Measurements from ENCODE around the gene MBNL1. TPM values are rescaled to one million over a fixed set of nuclear protein-coding genes. Genes with fewer than 3 reads are reported as not detected.

MBNL1 gene
- total RNA-seq, 4 donors from 2014 or later, result 190 to 279 (median 216) TPM

DNA sequence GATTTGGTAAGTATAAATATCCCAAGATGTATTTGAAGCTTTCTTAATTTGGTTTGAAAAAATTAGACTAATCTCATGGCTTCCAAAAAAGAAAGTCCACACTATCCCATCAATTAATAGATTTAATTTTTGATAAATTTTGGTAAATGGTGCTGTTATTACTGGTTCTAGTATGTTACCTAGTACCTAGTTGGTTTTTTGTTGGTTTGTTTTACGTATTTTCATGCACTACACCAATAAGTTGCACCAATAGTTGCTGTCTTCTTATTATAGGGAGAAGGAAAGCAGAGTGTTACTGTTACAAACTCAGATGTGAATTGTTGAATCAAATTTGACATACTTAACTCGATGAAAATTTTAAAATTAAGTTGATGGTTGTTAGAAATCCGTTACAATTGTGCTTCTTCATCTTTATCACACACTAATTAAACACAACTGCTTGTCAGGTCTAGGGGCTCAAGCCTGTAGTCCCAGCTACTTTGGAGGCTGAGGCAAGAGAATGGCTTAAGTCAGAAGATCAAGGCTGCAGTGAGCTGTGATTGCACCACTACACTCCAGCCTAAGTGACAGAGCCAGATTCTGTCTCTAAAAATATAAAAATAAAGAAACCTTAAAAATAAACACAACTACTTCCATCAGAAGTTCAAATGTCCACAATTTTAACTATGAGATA is 23.1 kb upstream of the MBNL1 start:
- Histone ChIP-seq H3K4me3 (replicated peaks in 1 of 3) (no peak overlapping the region), H3K9me3 (no peaks in the 10 kb centered on the region), H3K27ac (no peak overlapping the region), H3K36me3 (no peaks in the 10 kb centered on the region), H3K27me3 (no peaks in the 10 kb centered on the region), H3K4me1 (no peaks in the 10 kb centered on the region)
- DNase-seq, result no peak
- intact Hi-C loops (cut with DNase I), result no loop called here
- 89 to 92% methylated on average over 3 of the region's 3 CpGs for WGBS, 2 donors
- TF ChIP-seq, protein P1, sequence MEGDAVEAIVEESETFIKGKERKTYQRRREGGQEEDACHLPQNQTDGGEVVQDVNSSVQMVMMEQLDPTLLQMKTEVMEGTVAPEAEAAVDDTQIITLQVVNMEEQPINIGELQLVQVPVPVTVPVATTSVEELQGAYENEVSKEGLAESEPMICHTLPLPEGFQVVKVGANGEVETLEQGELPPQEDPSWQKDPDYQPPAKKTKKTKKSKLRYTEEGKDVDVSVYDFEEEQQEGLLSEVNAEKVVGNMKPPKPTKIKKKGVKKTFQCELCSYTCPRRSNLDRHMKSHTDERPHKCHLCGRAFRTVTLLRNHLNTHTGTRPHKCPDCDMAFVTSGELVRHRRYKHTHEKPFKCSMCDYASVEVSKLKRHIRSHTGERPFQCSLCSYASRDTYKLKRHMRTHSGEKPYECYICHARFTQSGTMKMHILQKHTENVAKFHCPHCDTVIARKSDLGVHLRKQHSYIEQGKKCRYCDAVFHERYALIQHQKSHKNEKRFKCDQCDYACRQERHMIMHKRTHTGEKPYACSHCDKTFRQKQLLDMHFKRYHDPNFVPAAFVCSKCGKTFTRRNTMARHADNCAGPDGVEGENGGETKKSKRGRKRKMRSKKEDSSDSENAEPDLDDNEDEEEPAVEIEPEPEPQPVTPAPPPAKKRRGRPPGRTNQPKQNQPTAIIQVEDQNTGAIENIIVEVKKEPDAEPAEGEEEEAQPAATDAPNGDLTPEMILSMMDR (IDR thresholded peaks at IDR 0.05), result no peak
- no peak for TF ChIP-seq POLR2A (IDR thresholded peaks at IDR 0.05)

DNA sequence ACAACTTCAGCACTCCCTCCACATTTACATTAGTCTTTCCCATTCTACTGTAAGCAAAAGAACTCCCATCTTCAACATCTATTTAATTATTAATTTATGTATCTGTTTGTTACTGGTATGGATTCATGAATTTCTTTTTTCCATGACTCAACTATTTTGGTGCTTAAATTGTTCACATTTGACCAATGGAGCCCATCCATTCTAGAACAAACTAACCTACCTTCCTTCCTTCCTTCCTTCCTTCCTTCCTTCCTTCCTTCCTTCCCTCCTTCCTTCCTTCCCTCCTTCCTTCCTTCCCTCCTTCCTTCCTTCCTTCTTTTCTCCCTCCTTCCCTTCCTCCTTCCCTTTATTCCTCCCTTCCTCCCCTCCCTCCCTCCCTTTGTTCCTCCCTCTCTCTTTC is 16.8 kb upstream of the MBNL1 start:
- no peak for DNase-seq
- intact Hi-C loops (cut with DNase I), result no loop called here
- no peak for TF ChIP-seq POLR2A (IDR thresholded peaks at IDR 0.05)
- TF ChIP-seq, protein P1 (IDR thresholded peaks at IDR 0.05), result no peak
- Histone ChIP-seq H3K9me3 (no peaks in the 10 kb centered on the region), H3K36me3 (no peaks in the 10 kb centered on the region), H3K27me3 (no peaks in the 10 kb centered on the region), H3K4me3 (replicated peaks in 1 of 3) (no peak overlapping the region), H3K4me1 (no peaks in the 10 kb centered on the region), H3K27ac (no peak overlapping the region)

GRCh38 chr3:152252755-152253154 is 16.0 kb upstream of the MBNL1 start:
- Histone ChIP-seq H3K4me3 (replicated peaks in 1 of 3) (no peak overlapping the region), H3K4me1 (no peaks in the 10 kb centered on the region), H3K27me3 (no peaks in the 10 kb centered on the region), H3K9me3 (no peaks in the 10 kb centered on the region), H3K27ac (no peak overlapping the region), H3K36me3 (no peaks in the 10 kb centered on the region)
- DNase-seq, result no peak
- intact Hi-C loops (cut with DNase I), result no loop called here
- WGBS, 2 donors, result 87 to 92% methylated on average over 3 of the region's 3 CpGs
- TF ChIP-seq, protein P1 (IDR thresholded peaks at IDR 0.05), result no peak
- no peak for TF ChIP-seq POLR2A (IDR thresholded peaks at IDR 0.05)

DNA sequence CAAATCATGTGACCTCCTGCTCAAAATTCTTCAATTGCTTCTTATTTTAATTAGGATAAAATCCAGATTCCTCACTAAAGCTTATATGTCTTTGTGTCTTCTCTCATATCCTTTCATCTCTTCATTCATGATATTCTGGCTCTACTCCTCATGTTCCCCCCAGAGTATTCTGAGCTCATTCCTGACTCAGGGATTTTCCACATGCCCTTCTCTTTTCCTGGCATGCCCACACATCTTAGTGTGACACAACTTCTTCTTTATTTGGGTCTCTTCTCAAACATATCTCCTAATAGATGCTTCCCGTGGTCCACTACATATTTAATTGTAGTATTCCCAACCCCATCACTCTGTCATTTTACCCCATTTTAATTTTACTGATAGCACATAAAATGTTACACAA is 15.2 kb upstream of the MBNL1 start:
- H3K27ac ChIP-seq, result no peak overlapping the region
- TF ChIP-seq, protein P1 (IDR thresholded peaks at IDR 0.05), result no peak
- no peak for TF ChIP-seq POLR2A (IDR thresholded peaks at IDR 0.05)
- no peaks in the 10 kb centered on the region for H3K9me3 ChIP-seq
- H3K27me3 ChIP-seq, result no peaks in the 10 kb centered on the region
- H3K4me1 ChIP-seq, result no peaks in the 10 kb centered on the region
- no peaks in the 10 kb centered on the region for H3K36me3 ChIP-seq
- no peak for DNase-seq
- intact Hi-C loops (cut with DNase I), result no loop called here
- H3K4me3 ChIP-seq (replicated peaks in 1 of 3), result no peak overlapping the region
- 86 to 87% methylated on average over 1 of the region's 1 CpG for WGBS, 2 donors

DNA sequence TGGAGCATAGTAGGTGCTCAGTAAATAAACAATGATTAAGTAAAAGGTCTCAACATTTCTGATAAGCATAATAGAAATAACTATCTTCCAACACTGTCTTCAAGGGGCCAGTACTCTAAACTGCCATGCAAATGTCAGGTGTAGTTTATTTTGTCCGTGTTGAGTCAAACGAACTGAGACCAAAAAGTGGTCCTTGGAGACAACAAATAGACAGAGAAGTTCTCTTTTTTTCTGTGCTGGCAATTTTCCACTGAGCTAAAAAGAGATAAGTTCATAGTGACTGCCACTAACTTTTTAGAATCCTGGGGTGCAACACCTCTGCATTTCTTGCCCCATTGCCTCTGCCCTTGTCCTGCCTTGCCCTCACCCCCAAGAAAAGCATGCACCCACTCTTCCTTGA is 14.7 kb upstream of the MBNL1 start:
- intact Hi-C loops (cut with DNase I), result no loop called here
- no peaks in the 10 kb centered on the region for H3K9me3 ChIP-seq

More for the DNA sequence above, 14.7 kb upstream of the MBNL1 start:
- no peak for DNase-seq
- Histone ChIP-seq H3K4me3 (replicated peaks in 1 of 3) (no peak overlapping the region), H3K4me1 (peaks cover 0 to 3% of the 10 kb centered on the region in 2 donors), H3K36me3 (no peaks in the 10 kb centered on the region), H3K27me3 (no peaks in the 10 kb centered on the region), H3K27ac (no peak overlapping the region)
- 66 to 72% methylated on average over 2 of the region's 2 CpGs for WGBS, 2 donors
- no peak for TF ChIP-seq POLR2A (IDR thresholded peaks at IDR 0.05)
- TF ChIP-seq, protein P1 (IDR thresholded peaks at IDR 0.05), result no peak
